GM21447 (cell line): ENCODE data around the gene CNIH2.
"Not testable (repeated sequence)": the region's sequence is repeated elsewhere in the genome, so short reads cannot be mapped to it uniquely, and the experiment has no call there.

Source experiments
- ATAC-seq: cut with Tn5 transposase; IDR thresholded peaks from one replicate; pipeline ENCODE4 v1.9.1; 2021; ENCODE audit not compliant: unreplicated experiment

The CNIH2 gene

GRCh38 chr11:66277471-66278362, at the start of gene CNIH2:
TSS of gene CNIH2 (plus strand) at chr11:66278175. CDS start at chr11:66278457, 282 bp downstream.
- no peak for ATAC-seq

GRCh38 chr11:66228521-66228920, 49.5 kb upstream of the CNIH2 start:
- no peak for ATAC-seq

DNA sequence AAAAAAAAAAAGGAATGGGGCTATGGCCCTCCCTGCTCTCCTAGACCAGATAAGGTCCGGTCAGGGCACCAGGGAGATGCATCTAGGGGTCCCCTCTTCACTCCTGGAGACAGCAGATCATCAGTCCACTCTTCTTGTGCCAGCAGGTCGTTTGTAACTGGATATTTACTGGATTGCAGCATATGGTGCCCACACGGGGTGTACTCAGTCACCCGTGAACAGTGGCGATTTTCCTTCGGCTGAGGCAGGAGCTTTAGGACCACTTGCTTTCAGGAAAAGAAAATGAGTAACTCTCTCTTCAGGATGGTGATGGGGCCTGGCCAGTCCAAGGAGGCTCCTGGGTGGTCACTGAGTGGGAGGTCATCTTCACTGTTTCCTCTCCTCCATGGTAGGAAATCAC, 47.8 kb upstream of the CNIH2 start:
- no peak for ATAC-seq

GRCh38 chr11:66230978-66231377, 47.0 kb upstream of the CNIH2 start:
- no peak for ATAC-seq

DNA sequence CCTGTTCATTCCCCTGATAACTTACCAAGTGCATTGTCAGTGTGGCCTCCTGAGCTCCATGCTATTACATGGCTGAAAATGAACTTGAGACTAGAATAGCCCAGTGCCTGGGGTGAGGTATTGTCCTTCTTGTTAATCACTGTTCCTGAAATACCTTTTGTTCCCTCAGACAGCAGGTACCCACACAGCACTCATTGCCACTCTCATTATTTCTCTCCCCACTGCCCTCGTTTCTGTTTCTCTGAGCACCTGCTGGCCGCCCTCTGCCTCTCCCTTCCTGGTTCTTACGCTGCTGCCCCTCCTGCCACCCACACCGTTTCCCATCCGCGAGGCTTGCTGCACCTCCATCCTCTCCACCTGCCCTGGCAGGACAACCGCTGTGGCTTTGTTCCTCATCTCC, 46.4 kb upstream of the CNIH2 start:
- ATAC-seq, result no peak

DNA sequence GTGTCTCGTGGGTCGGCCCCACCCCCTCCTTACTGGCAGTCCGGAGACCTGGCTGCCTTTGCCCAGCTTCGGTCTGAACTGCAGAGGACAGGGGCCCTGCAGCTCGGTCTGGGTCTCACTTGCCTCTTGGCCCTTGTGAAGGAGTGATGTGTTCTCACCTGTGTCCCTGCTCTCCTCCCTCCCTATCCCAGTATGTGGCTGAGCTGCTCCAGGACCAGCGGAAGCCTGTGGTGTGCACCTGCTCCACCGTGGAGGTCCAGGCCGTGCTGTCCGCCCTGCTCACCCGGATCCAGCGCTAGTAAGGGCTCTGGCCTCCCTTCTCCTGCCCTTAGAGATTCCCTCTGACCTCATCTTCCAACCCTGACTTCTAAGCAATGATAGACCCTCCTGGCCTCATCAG, 45.2 kb upstream of the CNIH2 start:
- ATAC-seq, result no peak

- ATAC-seq, result no peak
Measured at GRCh38 chr11:66233301-66233700, 44.7 kb upstream of the CNIH2 start.

GRCh38 chr11:66235141-66235540, 42.8 kb upstream of the CNIH2 start:
- no peak for ATAC-seq

DNA sequence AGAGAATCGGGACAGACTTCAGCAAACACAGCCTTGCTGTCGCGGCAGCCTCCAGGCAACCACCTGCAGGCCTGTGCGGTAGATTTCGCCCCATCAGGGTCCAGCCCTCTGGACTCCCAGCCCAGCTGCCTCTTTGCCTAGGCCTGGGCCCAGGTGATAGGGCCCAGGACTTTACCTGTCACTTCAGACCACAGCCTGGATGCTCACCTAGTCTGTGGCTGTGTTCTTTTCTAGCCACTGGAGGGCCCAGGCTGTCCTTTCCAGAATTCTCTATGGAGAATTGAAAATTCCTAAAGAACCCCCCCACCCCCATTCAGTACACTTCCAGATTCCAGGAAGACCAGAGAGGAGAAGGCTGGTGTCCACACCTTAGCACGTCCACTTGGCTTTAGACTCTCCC, 40.1 kb upstream of the CNIH2 start:
- no peak for ATAC-seq

- ATAC-seq, result no peak
Measured at GRCh38 chr11:66238786-66239413, 39.1 kb upstream of the CNIH2 start.

DNA sequence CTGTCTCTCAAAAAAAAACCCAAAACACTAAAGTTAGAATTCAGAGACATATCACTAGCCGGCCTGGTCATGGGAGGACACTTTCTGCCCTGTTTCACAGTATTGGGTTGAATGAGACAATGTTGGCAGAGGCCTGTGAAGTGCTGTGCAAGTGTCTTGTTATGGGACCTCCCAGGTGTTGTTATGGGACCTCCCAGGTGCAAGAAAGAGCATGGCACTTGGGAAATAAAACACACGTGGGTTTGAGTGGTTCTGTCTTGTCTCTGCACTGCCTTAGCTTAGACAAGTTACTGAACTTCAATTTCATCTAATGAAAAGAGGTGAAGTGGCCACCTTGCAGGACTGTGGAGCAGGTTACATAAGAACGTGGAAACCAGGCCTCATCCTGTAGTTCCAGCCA, 38.5 kb upstream of the CNIH2 start:
- ATAC-seq, result no peak

- ATAC-seq, result no peak
Measured at GRCh38 chr11:66239998-66240780, 37.8 kb upstream of the CNIH2 start.

DNA sequence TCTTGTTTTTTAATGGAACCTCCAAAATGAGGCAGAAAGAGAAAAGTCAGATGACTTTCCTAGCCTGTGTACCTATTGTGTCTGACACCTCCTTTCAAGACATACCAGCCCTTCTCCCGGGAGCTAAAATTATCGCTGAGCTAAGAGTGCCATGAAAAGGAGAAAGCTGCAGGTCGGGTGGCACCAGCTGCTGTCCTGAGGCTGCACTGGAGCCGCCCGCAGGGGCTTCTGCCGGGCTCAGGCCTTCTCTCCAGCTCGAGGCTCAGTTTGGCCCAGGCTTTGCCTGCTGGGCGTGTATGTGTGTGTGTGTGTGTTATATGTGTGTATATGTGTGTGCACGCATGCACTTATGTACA, 37.2 kb upstream of the CNIH2 start:
- no peak for ATAC-seq

GRCh38 chr11:66242095-66242765, 35.7 kb upstream of the CNIH2 start:
- ATAC-seq, result no peak

DNA sequence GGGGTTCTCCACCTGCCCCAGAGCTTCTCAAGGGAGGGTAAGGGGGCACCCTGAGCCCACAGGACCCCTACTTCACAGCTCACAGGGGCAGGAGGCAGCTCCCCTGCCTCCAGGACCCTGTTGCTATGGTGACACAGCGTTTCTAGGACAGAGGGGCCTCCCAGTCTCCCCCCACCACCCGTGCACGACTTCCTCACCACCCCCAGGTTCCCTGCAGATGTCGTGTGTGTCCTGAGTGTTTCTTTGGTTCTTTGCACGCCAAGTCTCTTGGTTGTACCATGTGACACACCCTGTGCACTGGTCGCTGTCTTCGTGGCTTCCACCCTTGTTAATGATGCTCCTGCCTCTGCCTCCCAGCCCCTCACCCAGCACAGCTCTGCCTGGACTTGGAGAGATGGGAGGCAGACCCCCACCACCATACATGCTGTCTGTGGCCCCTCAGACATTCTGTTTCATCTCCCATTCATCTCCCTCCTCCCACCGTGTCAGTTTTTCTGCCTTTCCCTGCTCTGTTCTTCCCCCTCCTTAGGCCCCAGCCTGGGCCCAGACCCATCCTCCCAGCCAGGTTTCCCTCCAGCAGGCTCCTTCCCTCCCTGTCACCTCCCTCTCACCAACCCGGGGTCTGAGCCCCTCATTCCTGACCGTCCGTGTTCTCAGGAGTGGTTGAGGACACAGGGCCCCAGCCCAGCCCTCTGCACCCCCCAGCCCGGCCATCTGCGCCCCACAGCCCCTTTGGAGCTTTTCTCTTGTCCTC, 34.0 kb upstream of the CNIH2 start:
- no peak for ATAC-seq

GRCh38 chr11:66247295-66247694, 30.7 kb upstream of the CNIH2 start:
- no peak for ATAC-seq

DNA sequence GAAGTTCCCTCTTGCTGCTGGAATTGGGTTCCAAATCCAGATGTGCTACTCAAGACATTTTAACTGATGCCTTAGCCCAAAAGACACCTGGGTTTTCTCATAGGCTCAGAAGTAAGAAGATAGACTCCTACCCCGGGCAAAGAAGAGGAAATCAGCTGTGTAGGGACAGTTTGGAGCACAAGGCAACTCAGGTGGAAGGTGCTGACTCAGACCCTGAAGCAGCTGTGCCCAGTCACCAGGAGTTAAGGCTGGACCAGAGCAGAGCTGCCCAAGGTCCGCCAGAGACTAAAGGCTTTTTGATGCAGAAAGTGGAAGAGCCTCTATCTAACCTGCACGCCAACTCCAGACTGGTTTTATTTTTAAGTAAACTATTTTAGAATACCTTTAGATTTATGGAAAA, 30.2 kb upstream of the CNIH2 start:
- no peak for ATAC-seq

DNA sequence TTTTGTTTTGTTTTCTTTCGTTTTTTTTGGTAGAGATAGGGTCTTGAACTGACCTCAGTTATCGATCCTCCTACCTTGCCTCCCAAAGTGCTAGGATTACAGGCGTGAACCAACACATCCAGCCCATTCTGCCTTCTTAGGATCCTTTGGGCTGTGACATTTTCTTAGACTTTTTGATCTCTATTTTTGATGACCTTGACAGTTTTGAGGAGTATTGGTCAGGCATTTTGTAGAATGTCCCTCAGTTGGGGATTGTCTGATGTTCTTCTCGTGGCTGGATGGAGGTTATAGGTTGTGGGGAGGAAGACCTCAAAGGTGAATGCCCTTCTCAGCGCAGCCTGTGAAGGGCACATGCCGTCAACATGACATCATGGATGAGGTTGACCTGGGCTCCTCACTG, 29.1 kb upstream of the CNIH2 start:
- ATAC-seq, result no peak

GRCh38 chr11:66251809-66252208, 26.2 kb upstream of the CNIH2 start:
- ATAC-seq, result no peak

- ATAC-seq, result not testable (repeated sequence)
Measured at GRCh38 chr11:66253081-66253480, 24.9 kb upstream of the CNIH2 start.
